Mucosa of descending colon (tissue), 3 donors: ENCODE data around the gene ACSF2. TPM values are rescaled to one million over a fixed set of nuclear protein-coding genes. Genes with fewer than 3 reads are reported as not detected.

Experiments
- ATAC-seq: fragments of 200-7000 bp; cut with Tn5 transposase; one replicate; pipeline ENCODE4 v1.9.1; 2020; ENCODE audit warnings: mild to moderate bottlenecking, moderate library complexity
- DNase-seq, 3 donors: peaks; one replicate each; pipeline ENCODE4 v3.0.0-alpha.2; 2020
- H3K36me3 ChIP-seq: fragments of 200-600 bp; one replicate; pipeline ENCODE4 v1.8.0; 2021; ENCODE audit warnings: low read depth, mild to moderate bottlenecking
- H3K4me1 ChIP-seq: fragments of 200-600 bp; one replicate; pipeline ENCODE4 v1.8.0; 2021; ENCODE audit warnings: low read depth, mild to moderate bottlenecking
- H3K4me3 ChIP-seq: fragments of 200-600 bp; one replicate; pipeline ENCODE4 v1.8.0; 2021; ENCODE audit warnings: mild to moderate bottlenecking
- H3K9me3 ChIP-seq: fragments of 200-600 bp; one replicate; pipeline ENCODE4 v1.8.0; 2021; ENCODE audit warnings: mild to moderate bottlenecking
- CTCF ChIP-seq: fragments of 200-600 bp; IDR thresholded peaks from one replicate; pipeline ENCODE4 v1.8.0; 2022; ENCODE audit warnings: antibody characterized with exemption, mild to moderate bottlenecking
- intact Hi-C, 2 donors: fragments of 100-400 bp; cut with DNase I in 1 of 2; cut with micrococcal nuclease in 1 of 2; formaldehyde crosslinking; loops; one replicate each; pipeline versions ENCODE4 v1.11.0 to v1.11.1; 2022; cut with DNase I, micrococcal nuclease
- total RNA-seq, 3 donors: library from RNA; stranded (reverse); fragmentation: NEBNext Ultra II Directional in 2 of 3; extraction: Animal tissue kit (Norgen Biotek cat#: 25700) in 2 of 3; gene quantifications; one replicate each; pipeline versions ENCODE4 v1.2.1 to v1.2.4, GENCODE V29; 2021 to 2023
- donor health status: DM: no; HTN: no; CAD: no; lungs with moderate emphysema.
- donor health status: DM: no; HTN: no; CAD: no.
- donor health status: DM: no; HTN: yes; CAD: no.

The ACSF2 gene
- total RNA-seq, 3 donors from 2014 or later: 79.7 to 246 (median 99.4) TPM

- Histone ChIP-seq H3K36me3 (peaks cover 15% of the 10 kb centered on the region), H3K4me1 (no peaks in the 10 kb centered on the region), H3K4me3 (no peak overlapping the region), H3K9me3 (no peaks in the 10 kb centered on the region)
- no peak for TF ChIP-seq CTCF
- intact Hi-C loops: no loop called here
- no peak for DNase-seq
- ATAC-seq: no peak
Observed at GRCh38 chr17:50381920-50382319, 44.1 kb upstream of the ACSF2 start.

- H3K4me1 ChIP-seq: no peaks in the 10 kb centered on the region
- intact Hi-C loops: no loop called here
- no peak for ATAC-seq
- H3K4me3 ChIP-seq: no peak overlapping the region
- no peak for DNase-seq
- H3K9me3 ChIP-seq: no peaks in the 10 kb centered on the region
- peaks cover 15% of the 10 kb centered on the region for H3K36me3 ChIP-seq
- no peak for TF ChIP-seq CTCF
Observed at GRCh38 chr17:50382931-50383330, 43.1 kb upstream of the ACSF2 start.

GRCh38 chr17:50386510-50386909, 39.5 kb upstream of the ACSF2 start:
- no peaks in the 10 kb centered on the region for H3K4me1 ChIP-seq
- intact Hi-C loops: no loop called here
- no peak overlapping the region for H3K4me3 ChIP-seq
- H3K36me3 ChIP-seq: peaks cover 23% of the 10 kb centered on the region
- no peak for DNase-seq
- no peak for ATAC-seq
- H3K9me3 ChIP-seq: no peaks in the 10 kb centered on the region
- no peak for TF ChIP-seq CTCF

GRCh38 chr17:50388728-50389127, 37.3 kb upstream of the ACSF2 start:
- H3K36me3 ChIP-seq: peaks cover 20% of the 10 kb centered on the region
- no peak for TF ChIP-seq CTCF
- ATAC-seq (no peak), DNase-seq (no peak)
- intact Hi-C loops: no loop called here
- no peaks in the 10 kb centered on the region for H3K9me3 ChIP-seq
- no peak overlapping the region for H3K4me3 ChIP-seq
- H3K4me1 ChIP-seq: no peaks in the 10 kb centered on the region

GRCh38 chr17:50389534-50389933, 36.5 kb upstream of the ACSF2 start:
- no peak for TF ChIP-seq CTCF
- H3K9me3 ChIP-seq: no peaks in the 10 kb centered on the region
- peaks cover 4% of the 10 kb centered on the region for H3K4me1 ChIP-seq
- DNase-seq (no peak), ATAC-seq (no peak)
- peaks cover 19% of the 10 kb centered on the region for H3K36me3 ChIP-seq
- H3K4me3 ChIP-seq: no peak overlapping the region
- intact Hi-C loops: no loop called here

GRCh38 chr17:50392621-50393020, 33.4 kb upstream of the ACSF2 start:
- intact Hi-C loops: no loop called here
- no peak for TF ChIP-seq CTCF
- H3K4me1 ChIP-seq: peaks cover 21% of the 10 kb centered on the region
- DNase-seq (no peak), ATAC-seq (no peak)
- H3K36me3 ChIP-seq: peaks cover 13% of the 10 kb centered on the region
- H3K4me3 ChIP-seq: no peak overlapping the region
- H3K9me3 ChIP-seq: no peaks in the 10 kb centered on the region
